ENCODE measurements around the gene FRMD4B. TPM values are rescaled to one million over a fixed set of nuclear protein-coding genes. Genes with fewer than 3 reads are reported as not detected.
A peak's percentile ranks its signal among the peaks of the same experiment; 100 is the strongest.

The FRMD4B gene
- total RNA-seq, 1 donor from 2014 or later = 16.1 TPM

DNA sequence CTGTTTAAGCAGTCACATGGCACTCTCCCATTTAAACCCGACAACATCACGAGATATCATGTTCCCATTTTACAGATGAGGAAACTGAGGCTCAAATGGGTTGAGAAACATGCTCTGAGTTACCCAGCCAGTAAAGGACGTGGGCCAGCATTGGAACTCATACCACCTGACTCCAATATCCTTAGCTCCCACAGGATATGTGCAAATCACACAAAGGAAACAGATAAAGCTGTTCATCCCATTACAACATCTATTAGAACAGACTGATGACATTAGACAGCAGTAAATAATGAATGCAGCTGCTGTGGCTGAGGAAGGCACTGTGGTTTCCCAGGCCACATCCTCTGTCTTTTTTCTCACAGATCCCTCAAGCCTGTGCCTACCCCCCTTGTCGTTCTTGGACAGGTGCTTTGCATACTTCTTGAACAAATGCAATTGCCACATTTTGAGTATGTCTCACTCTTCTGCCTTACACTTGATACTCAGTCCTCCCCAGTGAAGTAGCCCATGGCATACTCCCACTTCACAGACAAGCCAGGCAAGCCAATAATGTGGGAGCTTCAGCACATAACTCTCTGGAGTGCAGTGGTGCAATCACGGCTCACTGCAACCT is 17.7 kb downstream of the FRMD4B start:
- intact Hi-C loops (cut with micrococcal nuclease) = no loop called here
- peak overlapping the region; percentile 84 for H3K27ac ChIP-seq (replicated peaks)
- TF ChIP-seq CTCF (IDR thresholded peaks at IDR 0.05; ENCODE audit: borderline replicate concordance) = no peak
- peaks cover 38% of the 10 kb centered on the region for H3K4me1 ChIP-seq
- no peaks in the 10 kb centered on the region for H3K27me3 ChIP-seq (ENCODE audit: low read depth)
- no peaks in the 10 kb centered on the region for H3K9me3 ChIP-seq (replicated peaks)
- H3K36me3 ChIP-seq = no peaks in the 10 kb centered on the region
- DNase-seq = no peak
- no peak overlapping the region for H3K4me3 ChIP-seq

- no peak for TF ChIP-seq CTCF (IDR thresholded peaks at IDR 0.05; ENCODE audit: borderline replicate concordance)
- H3K27ac ChIP-seq (replicated peaks) = peak overlapping the region; percentile 84
Observed at GRCh38 chr3:69367586-69367985, 18.3 kb downstream of the FRMD4B start.

GRCh38 chr3:69364354-69364753 is 21.5 kb downstream of the FRMD4B start:
- TF ChIP-seq CTCF (IDR thresholded peaks at IDR 0.05; ENCODE audit: borderline replicate concordance) = no peak
- no peaks in the 10 kb centered on the region for H3K36me3 ChIP-seq
- no peaks in the 10 kb centered on the region for H3K27me3 ChIP-seq (ENCODE audit: low read depth)
- intact Hi-C loops (cut with micrococcal nuclease) = no loop called here
- H3K9me3 ChIP-seq (replicated peaks) = no peaks in the 10 kb centered on the region
- peaks cover 20% of the 10 kb centered on the region for H3K4me1 ChIP-seq
- no peak overlapping the region for H3K4me3 ChIP-seq
- no peak for DNase-seq
- no peak overlapping the region for H3K27ac ChIP-seq (replicated peaks)

More at GRCh38 chr3:69367586-69367985, 18.3 kb downstream of the FRMD4B start:
- H3K27me3 ChIP-seq (ENCODE audit: low read depth) = no peaks in the 10 kb centered on the region
- H3K4me1 ChIP-seq = peaks cover 38% of the 10 kb centered on the region
- H3K4me3 ChIP-seq = no peak overlapping the region
- no peak for DNase-seq
- H3K36me3 ChIP-seq = no peaks in the 10 kb centered on the region
- no peaks in the 10 kb centered on the region for H3K9me3 ChIP-seq (replicated peaks)
- intact Hi-C loops (cut with micrococcal nuclease) = no loop called here

DNA sequence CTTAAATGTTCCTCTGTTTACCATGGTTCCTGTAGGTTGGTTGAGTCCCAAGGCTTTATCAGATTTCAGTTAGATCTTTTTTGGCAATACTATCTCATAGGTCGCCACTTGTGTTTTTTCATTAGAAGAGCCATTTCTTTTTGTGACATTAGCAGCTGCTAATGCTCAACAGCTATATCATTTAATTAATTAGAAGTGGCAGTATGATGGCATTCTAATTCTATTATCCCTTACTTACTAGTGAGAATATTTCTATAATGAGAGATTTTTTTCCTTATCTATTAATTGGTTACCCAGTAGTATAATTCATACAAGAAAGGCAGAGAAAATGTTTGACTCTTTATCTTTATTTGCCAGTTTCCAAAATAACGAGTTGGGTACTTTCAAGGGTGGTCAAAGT is 25.2 kb downstream of the FRMD4B start:
- Histone ChIP-seq H3K9me3 (replicated peaks) (peaks cover 8% of the 10 kb centered on the region), H3K4me1 (peaks cover 20% of the 10 kb centered on the region), H3K36me3 (no peaks in the 10 kb centered on the region), H3K27ac (replicated peaks) (peak overlapping the region; percentile 61), H3K27me3 (ENCODE audit: low read depth) (no peaks in the 10 kb centered on the region), H3K4me3 (no peak overlapping the region)
- DNase-seq = no peak
- intact Hi-C loops (cut with micrococcal nuclease) = no loop called here
- no peak for TF ChIP-seq CTCF (IDR thresholded peaks at IDR 0.05; ENCODE audit: borderline replicate concordance)

DNA sequence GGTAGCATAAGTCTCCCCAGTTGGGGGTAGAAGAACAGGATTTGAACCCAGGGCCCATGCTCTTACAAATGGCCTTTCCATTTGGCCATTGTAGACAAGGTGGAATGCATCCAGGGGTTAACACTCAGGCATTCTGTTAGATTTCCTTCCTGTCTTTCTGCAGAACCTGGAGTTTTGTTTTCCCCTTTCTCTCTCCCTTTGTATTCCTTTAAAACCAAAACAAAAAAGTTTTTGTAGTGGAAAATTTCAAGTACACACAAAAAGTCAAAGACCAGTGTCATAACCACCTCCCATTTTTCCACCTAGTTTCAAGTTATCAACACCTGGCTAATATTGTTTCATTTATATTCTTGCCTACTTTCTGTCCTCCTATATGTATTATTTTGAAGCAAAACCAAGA is 26.0 kb downstream of the FRMD4B start:
- Histone ChIP-seq H3K4me1 (peaks cover 20% of the 10 kb centered on the region), H3K27ac (replicated peaks) (peak overlapping the region; percentile 61), H3K36me3 (no peaks in the 10 kb centered on the region), H3K4me3 (no peak overlapping the region), H3K9me3 (replicated peaks) (peaks cover 8% of the 10 kb centered on the region), H3K27me3 (ENCODE audit: low read depth) (no peaks in the 10 kb centered on the region)
- intact Hi-C loops (cut with micrococcal nuclease) = no loop called here
- DNase-seq = no peak
- TF ChIP-seq CTCF (IDR thresholded peaks at IDR 0.05; ENCODE audit: borderline replicate concordance) = no peak
